Right atrium auricular region (tissue), 2 donors: ENCODE measurements around the gene FBXO38. TPM values are rescaled to one million over a fixed set of nuclear protein-coding genes. Genes with fewer than 3 reads are reported as not detected.

Experiments
- DNase-seq: peaks from one replicate; pipeline ENCODE4 v3.0.0-alpha.2; 2019; ENCODE audit warnings: low spot score
- H3K27ac ChIP-seq, 2 donors: fragments of 200-600 bp; sonication (generic); 1 replicate in 1 of 2; 2 replicates in 1 of 2; pipeline ENCODE4 v1.5.1; 2016 to 2019
- H3K27me3 ChIP-seq, 2 donors: fragments of 200-600 bp; sonication (generic); one replicate each; pipeline versions ENCODE4 v1.5.1 to v1.6.0; 2017 to 2019
- H3K36me3 ChIP-seq: fragments of 200-600 bp; sonication (generic); one replicate; pipeline ENCODE4 v1.5.1; 2016
- H3K4me1 ChIP-seq, 2 donors: fragments of 200-600 bp; sonication (generic); one replicate each; pipeline versions ENCODE4 v1.5.1 to v1.6.0; 2017 to 2019
- H3K4me3 ChIP-seq, 2 donors: fragments of 200-600 bp; sonication (generic); 1 replicate in 1 of 2; 2 replicates in 1 of 2; pipeline ENCODE4 v1.5.1; 2017 to 2019; ENCODE audit warnings: mild to moderate bottlenecking in 1 of 2, moderate library complexity in 1 of 2
- H3K9me3 ChIP-seq, 2 donors: fragments of 200-600 bp; sonication (generic); one replicate each; pipeline ENCODE4 v1.5.1; 2019
- total RNA-seq, 2 donors: library from RNA; depleted of rRNA; stranded (reverse); fragments of >200 nt; gene quantifications; one replicate each; pipeline ENCODE4 v1.1.0, GENCODE V29; 2016
- TF ChIP-seq, protein P1 (sequence below), 2 donors: fragments of 200-600 bp; sonication (generic); IDR thresholded peaks; one replicate each; pipeline ENCODE4 v1.5.1; 2019; ENCODE audit warnings: antibody characterized with exemption in 2 of 2

FBXO38 gene
- total RNA-seq, 2 donors from 2014 or later: 32.2 to 36.7 TPM

DNA sequence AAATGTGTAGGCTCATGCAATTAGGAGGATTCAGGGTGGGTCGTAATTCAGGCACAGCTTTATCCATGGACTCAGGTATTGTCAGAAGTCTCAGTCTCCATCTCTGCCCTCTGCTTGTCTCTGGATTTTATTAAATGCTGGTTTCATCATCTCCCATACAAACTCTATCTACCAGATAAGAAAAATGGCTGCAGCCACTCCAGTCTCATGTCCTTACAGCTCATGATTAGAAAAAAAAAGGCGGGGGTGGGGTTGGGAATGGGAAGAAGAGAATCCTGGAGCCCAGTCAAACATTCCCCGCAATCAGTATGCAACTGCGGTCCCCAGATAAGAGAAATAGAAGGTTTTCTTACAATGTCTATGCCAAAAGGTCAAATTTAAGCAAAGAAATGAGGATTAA is 7.6 kb upstream of the FBXO38 start:
- no peaks in the 10 kb centered on the region for H3K9me3 ChIP-seq
- no peaks in the 10 kb centered on the region for H3K36me3 ChIP-seq
- TF ChIP-seq, protein P1, sequence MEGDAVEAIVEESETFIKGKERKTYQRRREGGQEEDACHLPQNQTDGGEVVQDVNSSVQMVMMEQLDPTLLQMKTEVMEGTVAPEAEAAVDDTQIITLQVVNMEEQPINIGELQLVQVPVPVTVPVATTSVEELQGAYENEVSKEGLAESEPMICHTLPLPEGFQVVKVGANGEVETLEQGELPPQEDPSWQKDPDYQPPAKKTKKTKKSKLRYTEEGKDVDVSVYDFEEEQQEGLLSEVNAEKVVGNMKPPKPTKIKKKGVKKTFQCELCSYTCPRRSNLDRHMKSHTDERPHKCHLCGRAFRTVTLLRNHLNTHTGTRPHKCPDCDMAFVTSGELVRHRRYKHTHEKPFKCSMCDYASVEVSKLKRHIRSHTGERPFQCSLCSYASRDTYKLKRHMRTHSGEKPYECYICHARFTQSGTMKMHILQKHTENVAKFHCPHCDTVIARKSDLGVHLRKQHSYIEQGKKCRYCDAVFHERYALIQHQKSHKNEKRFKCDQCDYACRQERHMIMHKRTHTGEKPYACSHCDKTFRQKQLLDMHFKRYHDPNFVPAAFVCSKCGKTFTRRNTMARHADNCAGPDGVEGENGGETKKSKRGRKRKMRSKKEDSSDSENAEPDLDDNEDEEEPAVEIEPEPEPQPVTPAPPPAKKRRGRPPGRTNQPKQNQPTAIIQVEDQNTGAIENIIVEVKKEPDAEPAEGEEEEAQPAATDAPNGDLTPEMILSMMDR (IDR thresholded peaks at IDR 0.05): no peak
- H3K4me3 ChIP-seq: no peak overlapping the region
- no peaks in the 10 kb centered on the region for H3K27me3 ChIP-seq
- DNase-seq: no peak
- no peaks in the 10 kb centered on the region for H3K4me1 ChIP-seq
- peak overlapping the region in 1 of 2 donors; percentile 36 for H3K27ac ChIP-seq

DNA sequence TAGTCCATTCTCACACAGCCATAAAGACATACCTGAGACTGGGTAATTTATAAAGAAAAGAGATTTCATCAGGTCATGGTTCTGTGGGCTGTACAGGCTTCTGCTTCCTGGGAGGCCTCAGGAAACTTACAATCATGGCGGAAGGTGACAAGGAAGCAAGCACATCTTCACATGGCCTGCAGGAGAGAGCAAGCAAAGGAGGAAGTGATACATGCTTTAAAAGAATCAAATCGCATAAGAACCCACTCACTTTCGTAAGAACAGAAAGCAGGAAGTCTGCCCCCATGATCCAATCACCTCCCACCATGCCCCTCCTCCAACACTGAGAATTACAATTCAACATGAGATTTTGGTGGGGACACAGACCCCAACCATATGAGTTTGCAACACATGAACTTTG is 5.1 kb upstream of the FBXO38 start:
- no peaks in the 10 kb centered on the region for H3K27me3 ChIP-seq
- H3K27ac ChIP-seq: no peak overlapping the region
- no peak for DNase-seq
- TF ChIP-seq, protein P1 (IDR thresholded peaks at IDR 0.05): no peak
- H3K36me3 ChIP-seq: no peaks in the 10 kb centered on the region
- H3K9me3 ChIP-seq: no peaks in the 10 kb centered on the region
- no peak overlapping the region for H3K4me3 ChIP-seq
- peaks cover 0 to 10% of the 10 kb centered on the region in 2 donors for H3K4me1 ChIP-seq

DNA sequence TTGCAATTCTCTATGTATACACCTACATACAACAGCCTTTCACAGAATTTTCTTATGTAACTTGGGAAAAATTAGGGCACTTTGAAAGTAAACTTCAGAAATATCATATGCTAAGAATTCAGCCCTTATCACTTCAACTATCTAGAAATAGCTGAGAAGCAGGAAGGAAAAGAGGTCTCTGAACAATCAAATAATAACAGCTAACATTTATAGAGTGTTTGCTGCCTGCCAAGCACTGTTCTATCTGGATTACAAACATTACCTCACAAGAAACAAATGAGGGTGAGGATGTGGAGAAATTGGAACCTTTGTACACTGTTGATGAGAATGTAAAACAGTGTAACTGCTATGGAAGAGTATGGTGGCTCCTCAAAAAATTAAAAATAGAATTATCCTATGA is 4.4 kb upstream of the FBXO38 start:
- no peaks in the 10 kb centered on the region for H3K9me3 ChIP-seq
- TF ChIP-seq, protein P1 (IDR thresholded peaks at IDR 0.05): no peak
- no peaks in the 10 kb centered on the region for H3K27me3 ChIP-seq
- peaks cover 0 to 11% of the 10 kb centered on the region in 2 donors for H3K4me1 ChIP-seq
- no peak overlapping the region for H3K4me3 ChIP-seq
- no peaks in the 10 kb centered on the region for H3K36me3 ChIP-seq
- H3K27ac ChIP-seq: peak overlapping the region in 1 of 2 donors; percentile 10
- DNase-seq: no peak

DNA sequence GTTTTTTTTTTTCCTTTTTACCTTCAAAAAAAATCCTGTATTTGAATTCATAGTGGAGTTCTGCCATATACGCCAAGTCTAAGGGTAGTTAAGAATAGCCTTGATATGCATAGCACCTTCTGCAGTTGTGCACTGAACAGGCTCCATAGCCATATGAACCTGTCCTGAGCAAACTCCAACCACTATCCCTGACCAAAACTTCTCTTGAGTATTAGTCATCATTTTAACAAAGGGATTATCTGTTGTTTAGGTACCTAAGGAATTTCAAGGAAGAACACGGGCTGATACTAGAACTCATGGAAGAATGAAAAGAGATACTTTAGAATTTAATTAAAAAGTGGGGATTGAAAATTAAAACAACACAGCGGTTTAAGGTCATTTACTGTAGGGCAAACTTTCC is 1.9 kb upstream of the FBXO38 start:
- Histone ChIP-seq H3K9me3 (no peaks in the 10 kb centered on the region), H3K36me3 (no peaks in the 10 kb centered on the region), H3K27ac (no peak overlapping the region), H3K27me3 (no peaks in the 10 kb centered on the region), H3K4me3 (no peak overlapping the region), H3K4me1 (peaks cover 0 to 28% of the 10 kb centered on the region in 2 donors)
- DNase-seq: no peak
- TF ChIP-seq, protein P1 (IDR thresholded peaks at IDR 0.05): no peak

DNA sequence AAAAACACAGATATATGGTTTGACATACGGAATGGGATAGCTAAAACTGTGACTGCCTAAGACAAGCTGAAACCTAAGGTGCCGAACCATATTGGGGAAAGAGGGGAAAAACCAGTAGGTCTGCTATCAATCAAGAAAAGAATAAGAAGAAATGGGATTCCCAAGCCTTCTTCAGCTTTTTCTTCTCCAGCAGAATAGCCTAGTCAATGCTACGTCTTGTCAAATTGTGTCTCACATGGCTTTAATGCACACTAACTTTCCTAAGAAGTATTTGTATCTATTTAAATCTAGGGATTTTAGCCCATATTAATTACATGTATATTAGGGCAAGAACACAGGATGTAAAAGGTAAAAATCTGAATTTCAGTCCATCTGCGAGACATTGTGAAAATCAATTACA is 797 bp upstream of the FBXO38 start:
- Histone ChIP-seq H3K4me3 (peak overlapping the region; percentile 85 to 88), H3K27ac (peak overlapping the region; percentile 92 to 93), H3K9me3 (no peaks in the 10 kb centered on the region), H3K27me3 (no peaks in the 10 kb centered on the region), H3K4me1 (peaks cover 0 to 32% of the 10 kb centered on the region in 2 donors), H3K36me3 (no peaks in the 10 kb centered on the region)
- TF ChIP-seq, protein P1 (IDR thresholded peaks at IDR 0.05): no peak
- DNase-seq: no peak

DNA sequence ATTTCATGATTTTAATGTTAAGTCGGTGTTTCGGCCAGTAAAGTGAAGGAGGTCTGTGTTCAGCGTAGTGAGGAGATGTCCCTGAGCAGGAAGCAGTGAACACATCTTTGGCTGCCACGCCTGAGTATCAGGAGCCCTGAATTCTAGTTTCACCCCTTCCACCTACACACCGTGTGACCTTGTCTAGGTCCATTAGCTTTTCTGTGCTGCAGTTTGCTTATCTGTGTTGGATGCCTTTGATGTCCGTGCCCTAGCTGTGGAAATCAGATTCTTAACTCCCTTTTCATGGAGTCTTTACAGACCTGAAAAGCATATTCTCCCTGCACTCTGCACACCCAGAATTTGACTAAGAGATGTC is 601 bp downstream of the FBXO38 start:
- TF ChIP-seq, protein P1 (IDR thresholded peaks at IDR 0.05): no peak
- no peaks in the 10 kb centered on the region for H3K9me3 ChIP-seq
- DNase-seq: no peak
- peak overlapping the region; percentile 85 to 88 for H3K4me3 ChIP-seq
- H3K27ac ChIP-seq: peak overlapping the region; percentile 92 to 93
- H3K27me3 ChIP-seq: no peaks in the 10 kb centered on the region
- peaks cover 0 to 37% of the 10 kb centered on the region in 2 donors for H3K4me1 ChIP-seq
- no peaks in the 10 kb centered on the region for H3K36me3 ChIP-seq
